ENCODE results near the gene KIAA1549.
"Not testable (repeated sequence)": the region's sequence is repeated elsewhere in the genome, so short reads cannot be mapped to it uniquely, and the experiment has no call there.

KIAA1549 gene

GRCh38 chr7:138798836-138799235 is 182.4 kb downstream of the KIAA1549 start:
- DNase-seq = no peak

- peak; percentile 11 for DNase-seq
Observed at GRCh38 chr7:138797715-138798320, 183.4 kb downstream of the KIAA1549 start, which contains the start of the genes ATP6V0A4 and TMEM213. Gene ATP6V0A4 (minus strand): TSS chr7:138798196. CDS start chr7:138771247, 26,949 bp downstream. Gene TMEM213 (plus strand): TSS chr7:138797994. CDS start chr7:138798105, 111 bp downstream.

- DNase-seq = not testable (repeated sequence)
Observed at GRCh38 chr7:138797046-138797445, 184.1 kb downstream of the KIAA1549 start.

- no peak for DNase-seq
Observed at GRCh38 chr7:138796038-138796615, 185.1 kb downstream of the KIAA1549 start.

GRCh38 chr7:138785587-138786437 is 195.4 kb downstream of the KIAA1549 start:
- DNase-seq = no peak

GRCh38 chr7:138784692-138785091 is 196.5 kb downstream of the KIAA1549 start:
- DNase-seq = no peak
